22Rv1 (cell line): Measurements from ENCODE around the gene TRAPPC2.
"Not testable (repeated sequence)": the region's sequence is repeated elsewhere in the genome, so short reads cannot be mapped to it uniquely, and the experiment has no call there.

ENCODE experiments used
- ZFX ChIP-seq: fragments of 450-650 bp; IDR thresholded peaks from 2 replicates; pipeline ENCODE4 v1.6.1; 2017; ENCODE audit warnings: antibody characterized with exemption, borderline replicate concordance
- TF ChIP-seq, protein P1 (sequence below): fragments of 450-650 bp; IDR thresholded peaks from 2 replicates; pipeline ENCODE4 v1.5.1; 2017; ENCODE audit warnings: mild to moderate bottlenecking

DNA sequence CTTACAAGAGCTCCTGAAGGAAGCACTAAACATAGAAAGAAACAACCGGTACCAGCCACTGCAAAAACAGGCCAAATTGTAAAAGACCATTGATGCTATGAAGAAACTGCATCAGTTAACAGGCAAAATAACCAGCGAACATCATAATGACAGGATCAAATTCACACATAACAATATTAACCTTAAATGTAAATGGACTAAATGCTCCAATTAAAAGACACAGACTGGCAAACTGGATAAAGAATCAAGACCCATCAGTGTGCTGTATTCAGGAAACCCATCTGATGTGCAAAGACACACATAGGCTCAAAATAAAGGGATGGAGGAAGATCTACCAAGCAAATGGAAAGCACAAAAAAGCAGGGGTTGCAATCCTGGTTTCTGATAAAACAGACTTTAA lies 7.8 kb downstream of the TRAPPC2 start:
- TF ChIP-seq, protein P1, sequence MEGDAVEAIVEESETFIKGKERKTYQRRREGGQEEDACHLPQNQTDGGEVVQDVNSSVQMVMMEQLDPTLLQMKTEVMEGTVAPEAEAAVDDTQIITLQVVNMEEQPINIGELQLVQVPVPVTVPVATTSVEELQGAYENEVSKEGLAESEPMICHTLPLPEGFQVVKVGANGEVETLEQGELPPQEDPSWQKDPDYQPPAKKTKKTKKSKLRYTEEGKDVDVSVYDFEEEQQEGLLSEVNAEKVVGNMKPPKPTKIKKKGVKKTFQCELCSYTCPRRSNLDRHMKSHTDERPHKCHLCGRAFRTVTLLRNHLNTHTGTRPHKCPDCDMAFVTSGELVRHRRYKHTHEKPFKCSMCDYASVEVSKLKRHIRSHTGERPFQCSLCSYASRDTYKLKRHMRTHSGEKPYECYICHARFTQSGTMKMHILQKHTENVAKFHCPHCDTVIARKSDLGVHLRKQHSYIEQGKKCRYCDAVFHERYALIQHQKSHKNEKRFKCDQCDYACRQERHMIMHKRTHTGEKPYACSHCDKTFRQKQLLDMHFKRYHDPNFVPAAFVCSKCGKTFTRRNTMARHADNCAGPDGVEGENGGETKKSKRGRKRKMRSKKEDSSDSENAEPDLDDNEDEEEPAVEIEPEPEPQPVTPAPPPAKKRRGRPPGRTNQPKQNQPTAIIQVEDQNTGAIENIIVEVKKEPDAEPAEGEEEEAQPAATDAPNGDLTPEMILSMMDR = not testable (repeated sequence)
- not testable (repeated sequence) for TF ChIP-seq ZFX
